Measurements from ENCODE around the gene C17orf100.

- TF ChIP-seq POLR2A (IDR thresholded peaks at IDR 0.05; ENCODE audit: low read length) (no peak), RAD21 (conservative IDR thresholded peaks at IDR 0.05 in 1 of 2, IDR thresholded peaks at IDR 0.05 in 1 of 2) (no peak), RFX5 (IDR thresholded peaks at IDR 0.05) (no peak), CTCF (IDR thresholded peaks at IDR 0.05) (no peak), POLR2AphosphoS2 (conservative IDR thresholded peaks at IDR 0.05; ENCODE audit: low read length) (no peak), ZNF302 (CRISPR knock-in tag; IDR thresholded peaks at IDR 0.05) (no peak), CEBPB (IDR thresholded peaks at IDR 0.05) (no peak), EP300 (IDR thresholded peaks at IDR 0.05) (no peak), BHLHE40 (IDR thresholded peaks at IDR 0.05; ENCODE audit: low read depth, low read length) (no peak), CHD2 (IDR thresholded peaks at IDR 0.05; ENCODE audit: low read length, partially characterized antibody) (no peak)
- TF ChIP-seq, protein P1, sequence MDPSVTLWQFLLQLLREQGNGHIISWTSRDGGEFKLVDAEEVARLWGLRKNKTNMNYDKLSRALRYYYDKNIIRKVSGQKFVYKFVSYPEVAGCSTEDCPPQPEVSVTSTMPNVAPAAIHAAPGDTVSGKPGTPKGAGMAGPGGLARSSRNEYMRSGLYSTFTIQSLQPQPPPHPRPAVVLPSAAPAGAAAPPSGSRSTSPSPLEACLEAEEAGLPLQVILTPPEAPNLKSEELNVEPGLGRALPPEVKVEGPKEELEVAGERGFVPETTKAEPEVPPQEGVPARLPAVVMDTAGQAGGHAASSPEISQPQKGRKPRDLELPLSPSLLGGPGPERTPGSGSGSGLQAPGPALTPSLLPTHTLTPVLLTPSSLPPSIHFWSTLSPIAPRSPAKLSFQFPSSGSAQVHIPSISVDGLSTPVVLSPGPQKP (IDR thresholded peaks at IDR 0.05; ENCODE audit: low read depth, low read length), result no peak
Observed at GRCh38 chr17:6684460-6684783, 32.9 kb downstream of the C17orf100 start.
